Mesenchymal stem cell (in vitro differentiated cells and primary cell): ENCODE measurements around the gene POLRMT.
A peak's percentile ranks its signal among the peaks of the same experiment; 100 is the strongest.

Experiments
- DNase-seq: peaks from one replicate; pipeline ENCODE4 v3.0.0-alpha.2; 2013
- H2AFZ ChIP-seq: one replicate; pipeline ENCODE4 v1.6.1; 2013; ENCODE audit warnings: low read depth, mild to moderate bottlenecking, control low read depth, inconsistent platforms, low read length, moderate library complexity
- H2AK5ac ChIP-seq: 2 replicates; pipeline ENCODE4 v1.6.1; 2013; ENCODE audit warnings: low read length, moderate library complexity, mild to moderate bottlenecking, inconsistent platforms; ENCODE audit not compliant: severe bottlenecking
- H2BK120ac ChIP-seq: one replicate; pipeline ENCODE4 v1.6.1; 2013; ENCODE audit warnings: low read depth, mild to moderate bottlenecking, inconsistent platforms, low read length, moderate library complexity
- H2BK12ac ChIP-seq, 2 experiments: one replicate each; pipeline ENCODE4 v1.6.1; 2013; ENCODE audit warnings: inconsistent platforms in 2 of 2, low read length in 2 of 2, mild to moderate bottlenecking in 2 of 2, moderate library complexity in 2 of 2, control low read depth in 1 of 2
- H2BK15ac ChIP-seq: one replicate; pipeline ENCODE4 v1.6.1; 2013; ENCODE audit warnings: mild to moderate bottlenecking, low read depth, inconsistent platforms; ENCODE audit not compliant: poor library complexity, severe bottlenecking
- H2BK5ac ChIP-seq: 2 replicates; pipeline ENCODE4 v1.6.1; 2013; ENCODE audit warnings: low read depth, mild to moderate bottlenecking, low read length, control low read depth, inconsistent platforms; ENCODE audit not compliant: poor library complexity, severe bottlenecking
- H3K14ac ChIP-seq, 2 experiments: one replicate each; pipeline ENCODE4 v1.6.1; 2013; ENCODE audit warnings: inconsistent platforms in 2 of 2, low read length in 2 of 2, control low read depth in 1 of 2, mild to moderate bottlenecking in 1 of 2, moderate library complexity in 1 of 2
- H3K18ac ChIP-seq, 2 experiments: one replicate each; pipeline ENCODE4 v1.6.1; 2013; ENCODE audit warnings: inconsistent platforms in 2 of 2, low read length in 2 of 2, control low read depth in 1 of 2, low read depth in 1 of 2, mild to moderate bottlenecking in 1 of 2
- H3K23ac ChIP-seq, 2 experiments: one replicate each; pipeline ENCODE4 v1.6.1; 2013; ENCODE audit warnings: inconsistent platforms in 2 of 2, low read length in 2 of 2, mild to moderate bottlenecking in 2 of 2, moderate library complexity in 2 of 2, control low read depth in 1 of 2
- H3K27ac ChIP-seq: 2 replicates; pipeline ENCODE4 v1.5.1; 2013; ENCODE audit warnings: mild to moderate bottlenecking, moderate library complexity, low read length, control low read depth, inconsistent platforms; ENCODE audit not compliant: poor library complexity, severe bottlenecking
- H3K27me3 ChIP-seq, 2 experiments: 2 replicates each; pipeline versions ENCODE4 v1.6.1 to v1.7.0; 2013; ENCODE audit warnings: low read length in 2 of 2, mild to moderate bottlenecking in 2 of 2, moderate library complexity in 2 of 2, control low read depth in 1 of 2, inconsistent platforms in 1 of 2; ENCODE audit not compliant: control insufficient read depth in 1 of 2, insufficient read depth in 1 of 2
- H3K36me3 ChIP-seq, 2 experiments: 2 replicates each; pipeline versions ENCODE4 v1.6.1 to v1.7.0; 2013; ENCODE audit warnings: low read length in 2 of 2, control low read depth in 1 of 2, inconsistent platforms in 1 of 2, low read depth in 1 of 2, mild to moderate bottlenecking in 1 of 2; ENCODE audit not compliant: insufficient read depth in 2 of 2, control insufficient read depth in 1 of 2
- H3K4ac ChIP-seq, 2 experiments: one replicate each; pipeline ENCODE4 v1.6.1; 2013; ENCODE audit warnings: inconsistent platforms in 2 of 2, low read length in 2 of 2, mild to moderate bottlenecking in 2 of 2, moderate library complexity in 2 of 2, control low read depth in 1 of 2, low read depth in 1 of 2
- H3K4me1 ChIP-seq: 2 replicates; pipeline ENCODE4 v1.6.1; 2013; ENCODE audit warnings: low read depth, low read length, control low read depth; ENCODE audit not compliant: control insufficient read depth, insufficient read depth
- H3K4me2 ChIP-seq: 2 replicates; pipeline ENCODE4 v1.6.1; 2013; ENCODE audit warnings: low read length, mild to moderate bottlenecking, inconsistent platforms; ENCODE audit not compliant: poor library complexity, severe bottlenecking
- H3K4me3 ChIP-seq, 2 experiments: 2 replicates each; pipeline versions ENCODE4 v1.5.1 to v1.7.0; 2013; ENCODE audit warnings: low read length in 2 of 2, mild to moderate bottlenecking in 2 of 2, control low read depth in 1 of 2, low read depth in 1 of 2; ENCODE audit not compliant: insufficient read depth in 1 of 2
- H3K79me1 ChIP-seq: replicated peaks from 2 replicates; pipeline ENCODE4 v1.6.1; 2013; ENCODE audit warnings: mild to moderate bottlenecking, control low read depth, low read length, inconsistent platforms; ENCODE audit not compliant: poor library complexity, severe bottlenecking
- H3K9ac ChIP-seq: 2 replicates; pipeline ENCODE4 v1.7.0; 2013; ENCODE audit warnings: mild to moderate bottlenecking, low read length, moderate library complexity
- H3K9me3 ChIP-seq: 2 replicates; pipeline ENCODE4 v1.7.0; 2013; ENCODE audit warnings: mild to moderate bottlenecking, low read length; ENCODE audit not compliant: control insufficient read depth
- H4K8ac ChIP-seq: one replicate; pipeline ENCODE4 v1.6.1; 2013; ENCODE audit warnings: inconsistent platforms, mild to moderate bottlenecking, low read length, moderate library complexity
- H4K91ac ChIP-seq: one replicate; pipeline ENCODE4 v1.6.1; 2013; ENCODE audit warnings: mild to moderate bottlenecking, low read length, inconsistent platforms
- WGBS: methylation state at CpG from one replicate; pipeline ENCODE4 v1.1.7; 2013; ENCODE audit warnings: mixed read lengths; 5-methylcytosine and 5-hydroxymethylcytosine counted together

The POLRMT gene

DNA sequence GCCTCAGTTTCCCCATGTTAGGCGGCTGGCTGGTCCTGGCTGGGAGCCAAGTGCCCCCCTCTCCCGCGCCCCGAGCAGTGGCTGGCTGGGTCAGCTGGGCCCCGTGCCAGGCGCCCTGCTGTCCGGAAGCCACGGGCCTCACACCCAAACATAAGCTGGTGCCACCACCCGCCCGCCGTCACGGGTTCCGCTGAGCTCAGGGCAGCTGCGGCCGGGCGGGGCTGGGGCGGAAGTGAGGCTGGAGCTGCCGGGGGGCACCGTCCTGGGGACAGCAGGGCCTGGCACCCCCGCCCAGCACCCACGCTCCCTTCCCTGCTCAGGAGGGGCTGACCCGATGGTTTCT, 24.4 kb downstream of the POLRMT start:
- no peaks in the 10 kb centered on the region for H3K27me3 ChIP-seq
- H4K91ac ChIP-seq, result no peak overlapping the region
- WGBS, result 94% methylated on average over 22 of the region's 22 CpGs
- peaks cover 36% of the 10 kb centered on the region for H3K4me1 ChIP-seq
- H3K36me3 ChIP-seq, result peaks cover 0 to 14% of the 10 kb centered on the region in 2 experiments
- no peak overlapping the region for H3K4me2 ChIP-seq
- H2BK12ac ChIP-seq, result no peak overlapping the region
- H3K23ac ChIP-seq, result no peak overlapping the region
- no peak for DNase-seq
- H3K14ac ChIP-seq, result no peak overlapping the region
- no peak overlapping the region for H3K9ac ChIP-seq
- H3K4ac ChIP-seq, result no peak overlapping the region
- peaks cover 1% of the 10 kb centered on the region for H3K79me1 ChIP-seq
- H2BK15ac ChIP-seq, result no peak overlapping the region
- H4K8ac ChIP-seq, result no peak overlapping the region
- no peaks in the 10 kb centered on the region for H3K9me3 ChIP-seq
- no peak overlapping the region for H2AFZ ChIP-seq
- peak overlapping the region; percentile 63 for H2AK5ac ChIP-seq
- no peak overlapping the region for H3K18ac ChIP-seq
- H2BK5ac ChIP-seq, result no peak overlapping the region
- no peak overlapping the region for H3K27ac ChIP-seq
- no peak overlapping the region for H2BK120ac ChIP-seq
- H3K4me3 ChIP-seq, result no peak overlapping the region

DNA sequence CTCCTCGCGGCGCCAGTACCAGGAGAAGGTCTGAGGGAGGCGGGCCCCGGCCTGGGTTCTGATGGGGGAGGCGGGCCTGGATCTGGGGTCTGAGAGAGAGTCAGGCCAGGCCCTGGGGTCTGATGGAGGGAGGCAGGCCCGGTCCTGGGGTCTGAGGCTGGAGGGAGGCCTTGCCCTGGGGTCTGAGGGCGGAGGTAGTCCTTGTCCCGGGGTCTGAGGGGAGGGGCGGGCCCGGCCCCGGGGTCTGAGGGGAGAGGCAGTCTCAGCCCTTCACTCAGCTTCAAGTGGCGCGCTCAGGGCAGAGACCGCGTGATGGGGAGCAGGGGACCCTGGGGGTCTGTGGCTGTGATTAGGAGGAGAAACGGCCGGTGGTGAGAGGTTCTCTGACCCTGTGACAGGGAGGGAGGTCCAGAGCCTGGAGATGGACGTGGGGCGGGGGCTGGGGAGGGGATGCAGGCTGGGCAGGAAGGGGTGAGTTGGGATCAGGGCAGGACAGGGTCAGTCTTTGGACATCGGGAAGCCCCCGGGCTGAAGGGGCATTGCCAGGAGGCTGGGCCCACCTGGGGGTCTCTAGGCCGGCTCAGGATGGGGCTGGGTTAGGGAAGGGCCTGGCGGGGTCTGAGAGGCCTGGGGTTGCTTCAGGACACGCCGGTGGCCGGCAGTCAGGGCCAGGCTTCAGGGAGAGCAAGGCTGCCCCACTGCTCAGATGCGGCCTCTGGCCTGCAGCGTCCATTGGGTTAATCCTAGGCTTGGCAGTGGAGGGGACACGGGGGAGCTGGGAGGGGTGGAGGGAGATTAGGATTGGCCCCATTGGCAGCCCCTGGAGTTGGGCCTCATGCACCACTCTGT, 25.0 kb downstream of the POLRMT start:
- Histone ChIP-seq H2BK12ac (no peak overlapping the region), H3K4me2 (no peak overlapping the region), H3K36me3 (peaks cover 0 to 9% of the 10 kb centered on the region in 2 experiments), H4K8ac (no peak overlapping the region), H3K79me1 (peaks cover 1% of the 10 kb centered on the region), H3K27me3 (no peaks in the 10 kb centered on the region), H3K4me3 (no peak overlapping the region), H3K14ac (no peak overlapping the region), H2AK5ac (peak overlapping the region; percentile 7), H2BK15ac (no peak overlapping the region), H3K18ac (no peak overlapping the region), H3K4ac (no peak overlapping the region), H3K9me3 (no peaks in the 10 kb centered on the region), H2BK120ac (no peak overlapping the region), H3K9ac (no peak overlapping the region), H3K27ac (no peak overlapping the region), H2BK5ac (no peak overlapping the region), H3K23ac (no peak overlapping the region), H3K4me1 (peaks cover 35% of the 10 kb centered on the region), H2AFZ (no peak overlapping the region), H4K91ac (no peak overlapping the region)
- no peak for DNase-seq
- 84% methylated on average over 28 of the region's 30 CpGs for WGBS

DNA sequence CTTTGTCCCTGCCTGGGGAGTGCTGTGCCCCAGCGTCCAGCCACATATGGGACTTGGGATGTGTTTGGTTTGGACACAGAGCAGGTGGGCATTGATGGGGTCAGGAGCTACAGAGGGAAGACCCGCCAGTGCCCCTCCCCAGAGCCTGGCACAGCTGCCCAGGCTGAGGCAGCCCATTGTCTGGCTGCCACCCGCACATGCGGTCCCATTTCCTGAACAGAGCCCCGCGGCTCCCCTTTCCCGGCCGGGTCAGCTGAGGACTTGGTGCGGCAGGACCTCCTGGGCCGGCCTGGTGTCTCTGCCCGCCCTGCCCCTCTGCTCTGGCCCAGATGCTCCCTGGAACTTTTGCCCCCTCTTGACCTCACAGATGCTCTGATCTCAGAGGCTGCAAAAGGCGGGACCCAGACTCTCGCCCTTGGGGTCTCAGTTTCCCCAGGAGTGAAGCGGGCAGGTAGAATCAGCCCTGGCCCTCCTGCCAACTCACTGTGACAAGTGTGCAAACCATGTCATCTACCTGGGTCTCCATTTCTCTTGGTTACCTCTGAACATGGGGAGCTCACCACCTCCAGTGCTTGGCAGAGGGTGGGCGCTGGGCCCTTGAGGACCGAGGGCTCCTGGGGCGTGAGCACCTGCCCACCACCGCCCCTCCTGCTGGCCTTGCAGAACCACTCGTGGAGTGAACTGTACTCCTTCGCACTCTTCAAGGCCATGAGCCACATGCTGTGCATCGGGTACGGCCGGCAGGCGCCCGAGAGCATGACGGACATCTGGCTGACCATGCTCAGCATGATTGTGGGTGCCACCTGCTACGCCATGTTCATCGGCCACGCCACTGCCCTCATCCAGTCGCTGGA, 25.8 kb downstream of the POLRMT start:
- Histone ChIP-seq H3K36me3 (peaks cover 0 to 3% of the 10 kb centered on the region in 2 experiments), H3K9ac (no peak overlapping the region), H3K14ac (no peak overlapping the region), H4K91ac (no peak overlapping the region), H3K9me3 (no peaks in the 10 kb centered on the region), H2BK120ac (no peak overlapping the region), H3K4me3 (no peak overlapping the region), H2BK15ac (no peak overlapping the region), H3K4ac (no peak overlapping the region), H2BK12ac (no peak overlapping the region), H3K4me2 (no peak overlapping the region), H3K18ac (no peak overlapping the region), H3K27ac (no peak overlapping the region), H3K79me1 (no peaks in the 10 kb centered on the region), H2AK5ac (peak overlapping the region; percentile 73), H4K8ac (no peak overlapping the region), H3K4me1 (peaks cover 35% of the 10 kb centered on the region), H2BK5ac (no peak overlapping the region), H2AFZ (no peak overlapping the region), H3K27me3 (no peaks in the 10 kb centered on the region), H3K23ac (no peak overlapping the region)
- WGBS, result 93% methylated on average over 30 of the region's 30 CpGs
- DNase-seq, result no peak
